Activated CD8-positive, alpha-beta memory T cell treated with anti-CD3 and anti-CD28 coated beads for 1 hour (primary cell): ENCODE data around the gene GALNT2.

ENCODE experiments used
- DNase-seq, 2 donors: peaks; one replicate each; pipeline ENCODE4 v3.0.0-alpha.2; 2020; ENCODE audit warnings: low read depth in 1 of 2; ENCODE audit errors: extremely low read depth in 1 of 2

The GALNT2 gene

GRCh38 chr1:230267338-230268065 lies 200.5 kb downstream of the GALNT2 start:
- no peak for DNase-seq

DNA sequence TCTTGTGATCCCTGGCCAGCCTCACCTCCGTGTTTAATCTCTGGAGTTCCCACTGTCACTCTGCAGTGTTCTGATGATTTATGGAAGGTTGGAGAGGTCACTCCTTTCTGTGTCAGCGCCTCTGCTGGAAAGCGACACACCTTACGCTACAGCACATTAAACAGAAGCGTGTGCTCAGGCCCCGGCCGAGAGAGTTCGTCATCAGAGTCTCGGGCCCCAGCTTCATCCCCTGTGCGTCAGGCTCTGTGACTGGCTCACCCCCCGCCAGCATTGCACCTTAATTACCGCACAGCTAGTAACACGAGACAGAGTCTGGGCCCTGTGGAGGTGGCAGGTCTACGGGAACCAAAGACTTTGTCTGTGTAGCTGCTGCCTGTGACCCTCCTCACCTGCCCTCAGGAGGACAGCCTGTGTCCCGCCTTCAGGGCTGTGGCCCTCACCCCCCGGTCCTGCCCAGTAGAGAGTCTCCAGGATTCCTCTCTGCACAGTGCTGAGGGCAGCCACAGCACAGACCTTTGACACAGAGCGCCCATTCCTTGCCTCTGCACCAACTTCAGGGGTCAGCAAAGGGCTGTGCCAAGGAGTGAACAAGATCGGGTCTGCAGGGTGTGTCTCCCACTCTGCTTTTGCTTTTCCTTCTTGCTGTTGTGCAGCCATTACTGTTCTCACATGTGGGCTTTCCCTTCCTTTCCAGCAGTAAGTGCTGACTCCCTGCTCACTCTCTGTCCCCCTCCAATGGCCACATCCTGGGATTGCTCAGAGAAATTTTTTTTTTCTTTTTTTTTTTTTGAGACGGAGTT lies 201.5 kb downstream of the GALNT2 start:
- no peak for DNase-seq

GRCh38 chr1:230270185-230270558 lies 203.1 kb downstream of the GALNT2 start:
- DNase-seq = no peak

DNA sequence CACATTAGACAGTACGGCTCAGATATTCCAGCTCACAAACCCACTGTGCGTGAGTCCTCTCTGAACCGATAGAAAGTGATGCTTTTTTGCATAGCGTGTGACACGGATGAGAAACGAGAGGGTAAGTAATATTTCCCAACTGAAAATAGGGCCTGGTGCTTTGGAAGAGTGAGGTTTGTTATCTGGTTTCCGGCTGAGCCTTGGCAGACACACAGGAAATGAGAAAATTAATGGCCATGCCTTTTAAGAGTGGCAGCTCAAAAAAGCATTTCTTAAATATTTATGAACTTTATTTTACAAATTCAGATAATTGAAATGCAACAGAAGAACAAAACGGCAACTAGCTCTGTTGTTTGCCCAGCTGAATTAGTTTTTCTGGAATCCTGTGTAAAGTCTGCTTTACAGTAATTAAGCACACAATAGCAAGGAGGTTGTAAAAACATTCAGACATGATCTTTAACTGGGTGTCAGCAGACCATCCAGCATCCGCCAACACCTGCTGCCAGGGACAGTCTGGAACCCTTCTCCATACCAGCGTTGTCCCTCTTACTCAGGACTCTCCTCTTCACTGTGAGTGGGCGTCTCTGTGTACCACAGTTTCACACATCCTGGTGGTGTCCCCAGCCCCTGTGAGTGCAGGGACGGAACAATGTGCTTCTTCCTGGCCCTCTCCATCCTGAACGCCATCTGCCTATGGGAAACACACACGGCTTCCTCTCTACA lies 203.7 kb downstream of the GALNT2 start:
- DNase-seq = no peak

DNA sequence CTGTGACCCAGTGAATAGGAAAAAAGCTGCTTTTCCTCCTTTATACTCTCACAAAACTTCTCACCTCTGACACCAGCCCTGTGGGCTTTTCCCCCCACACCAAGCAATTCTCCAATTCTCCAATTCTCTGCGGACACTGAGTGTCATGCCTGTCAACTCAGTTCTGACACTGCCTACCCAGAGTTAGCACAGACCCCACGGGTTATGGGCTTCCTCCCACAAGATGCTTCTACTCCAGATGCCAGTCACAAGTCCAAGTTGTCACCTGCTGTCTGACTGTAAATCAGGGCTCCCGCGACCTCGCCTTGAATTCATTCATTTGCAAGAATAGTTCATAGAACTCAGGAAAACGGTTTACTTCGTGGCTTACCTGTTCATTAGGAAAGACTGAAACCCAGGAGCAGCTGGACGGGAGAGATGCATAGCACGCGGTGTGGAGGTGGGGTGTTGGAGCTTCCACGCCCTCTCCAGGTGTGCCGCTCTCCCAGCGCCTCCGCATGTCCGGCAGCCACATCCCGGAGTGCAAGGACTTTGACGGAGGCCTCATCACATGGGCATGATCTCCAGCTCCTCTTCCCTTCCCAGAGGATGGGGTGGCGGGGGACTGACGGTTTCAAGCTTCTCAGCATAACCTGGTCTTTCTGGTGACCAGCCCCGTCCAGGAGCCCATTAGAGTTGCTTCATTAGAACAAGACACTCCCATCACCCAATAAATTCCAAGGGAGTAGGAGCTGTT lies 204.4 kb downstream of the GALNT2 start:
- no peak for DNase-seq

DNA sequence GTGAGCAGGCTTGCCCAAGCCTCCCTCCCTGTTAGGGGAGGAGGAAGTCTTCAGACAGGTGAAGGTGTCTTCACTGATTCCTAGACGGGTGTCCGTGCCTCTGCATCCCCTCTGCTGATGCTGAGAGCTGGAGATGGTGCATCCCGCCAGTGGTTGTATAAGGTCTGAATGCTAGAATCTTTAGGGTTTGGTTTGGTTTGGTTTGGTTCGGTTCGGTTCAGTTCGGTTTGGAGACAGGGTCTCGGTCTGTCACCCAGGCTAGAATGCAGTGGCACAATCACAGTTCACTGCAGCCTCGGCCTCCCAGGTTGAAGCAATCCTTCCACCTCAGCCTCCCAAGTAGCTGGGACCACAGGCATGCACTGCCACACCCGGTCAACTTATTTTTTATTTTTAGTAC lies 205.5 kb downstream of the GALNT2 start:
- no peak for DNase-seq

DNA sequence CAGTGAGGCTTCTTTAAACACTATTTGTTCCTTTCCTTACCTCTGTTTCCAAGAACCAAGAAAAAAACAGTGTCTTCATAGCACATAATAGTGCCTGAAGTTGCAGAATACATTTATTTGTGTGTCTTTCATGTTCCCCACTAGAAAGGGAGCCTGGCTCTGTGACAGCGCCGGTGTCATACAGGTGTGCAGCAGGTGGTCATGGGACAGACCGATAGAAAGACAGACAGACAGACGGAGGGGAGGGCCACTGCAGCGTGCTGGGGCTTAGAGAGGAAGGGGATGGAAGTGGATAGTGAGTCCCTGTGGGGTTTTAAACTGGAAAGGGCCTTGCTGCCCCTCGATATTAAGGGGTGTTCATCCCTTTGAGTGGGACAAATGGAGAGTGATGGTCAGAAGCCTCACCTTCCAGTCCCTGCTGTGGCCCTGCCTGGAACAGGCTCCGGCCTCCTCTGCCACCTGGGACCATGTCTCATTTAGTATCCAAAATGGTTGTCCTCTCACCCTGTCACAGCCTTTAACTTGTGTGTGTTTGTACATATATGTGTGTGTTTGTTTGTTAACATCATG lies 206.2 kb downstream of the GALNT2 start:
- DNase-seq = no peak

- DNase-seq = no peak
Observed at GRCh38 chr1:230274254-230274653, 207.2 kb downstream of the GALNT2 start.

DNA sequence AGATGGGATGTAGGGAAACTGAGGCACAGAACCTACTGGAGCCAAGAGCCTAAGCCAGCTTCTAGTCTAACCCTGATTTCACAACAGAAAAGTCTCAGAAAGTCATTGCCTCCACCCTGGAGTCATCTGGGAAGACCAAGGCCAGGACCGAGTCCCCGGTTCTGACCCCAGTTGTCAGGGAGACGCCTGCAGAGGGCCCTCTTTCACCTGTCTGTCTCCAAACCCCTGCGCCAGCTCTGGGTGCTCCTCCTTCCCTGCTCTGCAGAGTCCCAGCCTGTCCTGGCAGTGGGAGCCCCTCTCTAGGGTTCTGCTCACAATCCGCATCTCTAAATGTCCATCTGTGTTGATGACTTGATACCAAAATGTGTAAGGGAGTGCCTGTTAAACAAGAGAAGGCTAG lies 209.4 kb downstream of the GALNT2 start:
- no peak for DNase-seq

- no peak for DNase-seq
Observed at GRCh38 chr1:230277201-230278025, 210.4 kb downstream of the GALNT2 start.

DNA sequence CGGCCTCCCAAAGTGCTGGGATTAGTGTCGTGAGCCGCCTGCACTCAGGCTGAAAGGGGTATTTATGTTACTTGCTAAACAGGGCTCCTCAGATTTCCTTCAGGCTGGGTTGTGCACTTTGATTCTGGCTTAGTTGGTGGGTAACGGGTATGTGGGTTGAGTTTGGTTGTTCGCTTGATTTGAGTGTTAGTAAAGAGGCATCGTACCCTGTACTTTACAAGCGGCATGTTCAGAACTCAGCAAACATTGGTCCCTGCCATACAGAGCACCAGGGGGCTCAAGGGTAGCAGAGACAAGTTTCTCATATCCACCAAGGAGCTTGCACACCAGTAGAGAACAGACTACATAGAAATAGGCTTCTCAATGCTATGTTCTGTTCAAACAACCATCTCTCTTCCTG lies 211.3 kb downstream of the GALNT2 start:
- DNase-seq = no peak

DNA sequence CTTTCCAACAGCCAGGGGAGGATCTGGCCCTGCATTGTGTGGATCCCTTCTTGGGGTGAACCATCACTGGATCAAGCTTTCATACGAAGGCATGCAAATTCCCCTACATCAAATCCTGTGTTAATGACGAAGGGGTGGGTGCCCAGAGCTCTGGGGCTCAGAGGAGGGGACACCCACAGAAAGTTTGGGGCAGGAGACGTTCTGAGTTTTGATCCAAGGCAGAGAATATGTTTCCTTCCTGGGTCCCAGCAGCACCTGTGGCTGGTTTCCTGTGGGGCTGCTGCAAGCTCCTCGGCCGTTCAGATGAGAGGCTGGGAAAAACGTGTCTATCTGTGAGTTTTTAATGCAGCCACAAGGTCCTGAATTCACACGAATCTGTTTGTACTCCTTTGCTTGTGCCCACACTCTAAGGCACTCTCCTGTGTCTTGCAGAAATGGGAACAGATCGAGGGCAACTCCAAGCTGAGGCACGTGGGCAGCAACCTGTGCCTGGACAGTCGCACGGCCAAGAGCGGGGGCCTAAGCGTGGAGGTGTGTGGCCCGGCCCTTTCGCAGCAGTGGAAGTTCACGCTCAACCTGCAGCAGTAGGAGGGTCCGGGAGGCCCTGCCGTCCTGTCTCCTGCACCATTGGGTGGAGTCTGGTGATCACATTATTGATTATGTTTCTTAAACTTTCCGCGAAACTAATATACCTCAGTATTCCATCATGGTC lies 212.0 kb downstream of the GALNT2 start:
- DNase-seq = no peak

DNA sequence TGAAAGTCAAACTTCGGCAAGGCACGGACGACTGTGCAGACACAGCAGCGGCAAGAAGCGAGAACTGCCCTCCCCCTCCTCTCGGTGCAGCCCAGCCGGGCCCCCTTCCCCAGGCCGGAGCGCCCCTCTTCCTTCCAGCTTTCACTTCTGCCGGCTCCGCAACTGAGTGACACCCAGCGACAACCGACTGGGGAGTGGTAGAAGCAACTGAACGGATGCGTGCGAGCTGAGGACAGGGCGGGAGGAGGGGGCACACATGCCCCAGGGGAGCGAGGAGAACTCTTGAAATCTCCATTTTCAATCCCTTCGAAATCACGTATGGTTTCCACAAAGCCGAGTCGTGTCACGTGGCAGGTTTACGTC lies 212.5 kb downstream of the GALNT2 start:
- DNase-seq = no peak

DNA sequence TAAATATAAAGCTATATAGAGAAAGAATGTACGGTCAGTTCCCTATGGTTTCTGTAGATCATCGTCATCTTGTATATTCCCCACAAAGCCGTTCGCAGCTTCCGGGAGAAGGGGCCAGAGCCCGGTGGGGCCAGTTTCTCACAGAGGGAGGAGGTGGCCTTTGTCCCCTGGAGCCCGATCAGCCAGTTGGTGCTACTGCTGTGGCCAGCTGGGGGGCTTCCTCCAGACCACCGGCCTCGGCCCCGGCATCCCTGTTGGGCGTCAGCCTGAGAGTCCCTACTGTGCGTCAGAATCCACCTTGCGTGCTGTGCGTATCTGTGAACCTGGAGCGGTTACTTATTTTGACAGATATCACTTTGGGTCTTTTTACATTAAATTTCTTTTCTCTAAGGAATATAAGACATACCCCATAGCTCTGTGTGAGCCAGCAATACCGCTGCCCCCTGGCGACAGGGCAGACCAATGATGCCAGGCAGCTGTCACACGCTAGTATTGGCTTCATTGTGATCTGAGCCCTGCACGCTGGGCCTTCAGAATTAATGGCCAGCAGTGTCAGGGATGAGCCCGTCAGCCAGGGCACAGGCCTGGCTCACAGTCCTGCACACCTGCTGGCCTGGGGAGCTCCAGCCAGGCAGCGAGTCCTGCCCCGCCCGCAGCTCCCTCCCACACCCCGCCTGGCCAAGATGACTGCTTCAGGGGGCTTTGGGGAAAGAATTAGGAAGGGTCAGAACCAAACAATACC lies 213.2 kb downstream of the GALNT2 start:
- DNase-seq = no peak

DNA sequence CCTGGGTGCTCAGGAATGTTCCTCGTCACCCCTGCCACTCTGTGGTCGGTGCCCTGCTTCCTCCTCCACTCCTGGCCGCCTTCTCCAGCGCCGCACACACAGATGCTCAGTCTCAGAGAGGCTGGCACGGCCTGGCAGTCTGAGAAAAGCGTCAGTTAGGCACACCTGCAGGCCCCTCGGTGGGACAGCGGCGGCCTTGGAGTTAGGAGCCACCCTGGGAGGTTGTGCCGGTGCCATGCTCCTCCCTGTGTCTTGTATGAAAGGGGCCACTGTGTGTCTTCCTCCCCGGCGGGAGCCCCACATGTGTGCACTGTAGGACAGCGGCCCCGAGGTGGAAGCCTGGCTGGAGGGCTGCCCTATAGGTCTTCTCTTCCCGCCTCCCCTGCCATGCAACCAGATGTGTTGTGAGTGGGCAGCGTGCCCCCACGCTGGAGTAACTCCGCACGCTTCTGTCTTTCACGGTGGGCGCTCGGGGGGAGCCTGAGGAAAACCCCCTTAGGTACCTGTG lies 213.9 kb downstream of the GALNT2 start:
- DNase-seq = no peak

- no peak for DNase-seq
Observed at GRCh38 chr1:230281556-230281955, 214.5 kb downstream of the GALNT2 start.

GRCh38 chr1:230282157-230282556 lies 215.1 kb downstream of the GALNT2 start:
- DNase-seq = no peak

GRCh38 chr1:230283678-230284077 lies 216.6 kb downstream of the GALNT2 start:
- no peak for DNase-seq
